Activated CD8-positive, alpha-beta memory T cell treated with anti-CD3 and anti-CD28 coated beads, Interleukin-2, amount 50 U/mL, for 48 hours (primary cell): ENCODE measurements around the gene SOX15.
"Not testable (repeated sequence)": the region's sequence is repeated elsewhere in the genome, so short reads cannot be mapped to it uniquely, and the experiment has no call there.

Experiments used
- DNase-seq: peaks from one replicate; pipeline ENCODE4 v3.0.0-alpha.2; 2020

The SOX15 gene

GRCh38 chr17:7606280-7606679 is 16.4 kb upstream of the SOX15 start:
- DNase-seq: no peak

GRCh38 chr17:7597561-7597960 is 7.7 kb upstream of the SOX15 start:
- DNase-seq: not testable (repeated sequence)

GRCh38 chr17:7593296-7593695 is 3.4 kb upstream of the SOX15 start:
- no peak for DNase-seq

GRCh38 chr17:7592422-7593021 is 2.6 kb upstream of the SOX15 start:
- DNase-seq: no peak

GRCh38 chr17:7591596-7591995 is 1.7 kb upstream of the SOX15 start:
- no peak for DNase-seq

- DNase-seq: no peak
These were observed 849 bp upstream of the SOX15 start for GRCh38 chr17:7590743-7591142.

- peak; percentile 84 for DNase-seq
These were observed 558 bp downstream of the SOX15 start for GRCh38 chr17:7589204-7589868.

- no peak for DNase-seq
These were observed 1.2 kb downstream of the SOX15 start for GRCh38 chr17:7588553-7589203.

GRCh38 chr17:7587420-7588151 is 2.3 kb downstream of the SOX15 start:
- no peak for DNase-seq

GRCh38 chr17:7586673-7587419 is 3.0 kb downstream of the SOX15 start:
- no peak for DNase-seq

- DNase-seq: peak; percentile 96
These were observed 6.4 kb downstream of the SOX15 start, which contains the start of gene MPDU1 for GRCh38 chr17:7583253-7584109. MPDU1 (plus strand) TSS chr17:7583852; CDS start chr17:7583863, 11 bp downstream.

GRCh38 chr17:7582396-7583252 is 7.3 kb downstream of the SOX15 start:
- DNase-seq: no peak

GRCh38 chr17:7580604-7581575 is 9.0 kb downstream of the SOX15 start:
- DNase-seq: no peak

- DNase-seq: no peak
These were observed 9.9 kb downstream of the SOX15 start for GRCh38 chr17:7579834-7580603.

- DNase-seq: peak; percentile 89
These were observed 10.7 kb downstream of the SOX15 start, which contains the start of gene CD68 for GRCh38 chr17:7579001-7579833. CD68 (plus strand) TSS chr17:7579638; CDS start chr17:7579678, 40 bp downstream.

- DNase-seq: no peak
These were observed 12.3 kb downstream of the SOX15 start for GRCh38 chr17:7577327-7578199.
